ENCODE measurements around the gene FBRSL1.

The FBRSL1 gene

DNA sequence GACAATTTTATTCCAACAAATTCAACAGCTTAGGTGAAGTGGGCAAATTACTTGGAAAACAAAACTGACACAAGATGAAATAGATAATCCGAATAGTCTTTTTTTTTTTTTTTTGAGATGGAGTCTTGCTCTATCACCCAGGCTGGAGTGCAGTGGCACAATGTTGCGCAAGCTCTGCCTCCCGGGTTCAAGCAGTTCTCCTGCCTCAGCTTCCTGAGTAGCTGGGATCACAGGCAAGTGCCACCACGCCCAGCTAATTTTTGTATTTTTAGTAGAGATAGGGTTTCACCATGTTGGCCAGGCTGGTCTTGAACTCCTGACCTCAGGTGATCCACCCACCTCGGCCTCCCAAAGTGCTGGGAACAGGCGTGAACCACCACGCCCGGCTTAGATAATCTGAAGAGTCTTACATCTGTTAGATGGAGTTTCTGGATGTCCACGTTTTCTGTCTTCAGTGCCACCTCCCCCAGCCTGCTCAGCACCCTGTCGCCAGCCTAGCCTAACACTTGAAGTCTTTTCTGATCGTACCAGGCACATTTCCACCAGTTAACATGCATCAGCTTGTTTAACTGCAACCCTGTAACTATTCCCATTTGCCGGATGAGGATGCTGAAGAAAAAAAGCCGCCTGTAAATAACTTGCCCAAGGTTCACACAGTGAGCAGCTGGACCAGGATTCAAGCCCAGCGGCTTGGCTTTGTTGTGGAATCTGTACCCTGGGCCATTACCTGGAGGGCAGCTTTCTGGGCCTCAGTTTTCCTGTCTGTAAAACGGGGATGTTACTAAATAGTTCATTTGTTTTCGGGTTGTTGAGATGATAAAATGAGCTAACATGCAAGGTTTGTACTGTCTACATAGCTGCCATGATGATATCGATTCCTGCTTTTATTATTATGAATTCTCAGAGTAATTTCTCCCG, 26.4 kb downstream of the FBRSL1 start:
- no peak overlapping the region for H3K4me3 ChIP-seq (ENCODE audit: low read depth, low read length)
- TF ChIP-seq, protein P1, sequence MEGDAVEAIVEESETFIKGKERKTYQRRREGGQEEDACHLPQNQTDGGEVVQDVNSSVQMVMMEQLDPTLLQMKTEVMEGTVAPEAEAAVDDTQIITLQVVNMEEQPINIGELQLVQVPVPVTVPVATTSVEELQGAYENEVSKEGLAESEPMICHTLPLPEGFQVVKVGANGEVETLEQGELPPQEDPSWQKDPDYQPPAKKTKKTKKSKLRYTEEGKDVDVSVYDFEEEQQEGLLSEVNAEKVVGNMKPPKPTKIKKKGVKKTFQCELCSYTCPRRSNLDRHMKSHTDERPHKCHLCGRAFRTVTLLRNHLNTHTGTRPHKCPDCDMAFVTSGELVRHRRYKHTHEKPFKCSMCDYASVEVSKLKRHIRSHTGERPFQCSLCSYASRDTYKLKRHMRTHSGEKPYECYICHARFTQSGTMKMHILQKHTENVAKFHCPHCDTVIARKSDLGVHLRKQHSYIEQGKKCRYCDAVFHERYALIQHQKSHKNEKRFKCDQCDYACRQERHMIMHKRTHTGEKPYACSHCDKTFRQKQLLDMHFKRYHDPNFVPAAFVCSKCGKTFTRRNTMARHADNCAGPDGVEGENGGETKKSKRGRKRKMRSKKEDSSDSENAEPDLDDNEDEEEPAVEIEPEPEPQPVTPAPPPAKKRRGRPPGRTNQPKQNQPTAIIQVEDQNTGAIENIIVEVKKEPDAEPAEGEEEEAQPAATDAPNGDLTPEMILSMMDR (IDR thresholded peaks at IDR 0.05; ENCODE audit: low read depth, low read length), result no peak

DNA sequence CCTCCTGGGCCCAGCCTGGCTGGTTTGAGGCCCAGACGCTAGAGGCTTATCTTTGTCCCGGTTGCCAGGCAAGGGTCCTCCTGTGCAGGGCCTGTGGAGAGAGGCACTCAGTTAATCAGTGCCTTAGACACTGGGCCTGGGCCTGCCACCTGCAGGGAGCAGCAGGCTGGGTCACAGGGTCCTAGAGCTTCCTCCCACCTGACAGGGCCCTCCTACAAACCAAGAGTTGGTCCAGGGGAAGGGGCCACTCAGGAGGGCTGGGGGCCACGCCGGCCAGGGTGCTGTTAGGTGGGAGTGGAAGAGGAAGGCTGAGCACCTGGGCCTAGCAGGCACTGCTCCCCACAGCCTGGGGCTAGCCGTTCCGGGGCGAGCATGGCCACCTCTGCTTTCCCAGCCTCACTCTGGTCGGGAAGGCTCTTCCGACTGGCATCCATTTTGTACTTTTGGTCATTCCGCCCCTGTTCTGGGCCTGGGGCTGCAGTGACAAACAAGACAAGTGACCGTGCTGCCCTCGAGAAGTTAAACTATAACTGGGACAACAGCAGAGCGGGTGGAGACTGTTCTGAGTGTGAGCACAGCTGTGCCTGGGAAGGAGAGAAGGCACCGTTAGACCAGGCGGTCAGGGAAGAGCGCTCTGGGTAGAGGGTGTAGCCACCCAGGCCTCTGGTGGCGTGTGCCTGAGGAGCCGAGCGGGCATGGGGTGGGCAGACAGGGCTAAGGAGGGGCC, 27.2 kb downstream of the FBRSL1 start:
- H3K4me3 ChIP-seq (ENCODE audit: low read depth, low read length), result no peak overlapping the region
- TF ChIP-seq, protein P1 (IDR thresholded peaks at IDR 0.05; ENCODE audit: low read depth, low read length), result no peak

DNA sequence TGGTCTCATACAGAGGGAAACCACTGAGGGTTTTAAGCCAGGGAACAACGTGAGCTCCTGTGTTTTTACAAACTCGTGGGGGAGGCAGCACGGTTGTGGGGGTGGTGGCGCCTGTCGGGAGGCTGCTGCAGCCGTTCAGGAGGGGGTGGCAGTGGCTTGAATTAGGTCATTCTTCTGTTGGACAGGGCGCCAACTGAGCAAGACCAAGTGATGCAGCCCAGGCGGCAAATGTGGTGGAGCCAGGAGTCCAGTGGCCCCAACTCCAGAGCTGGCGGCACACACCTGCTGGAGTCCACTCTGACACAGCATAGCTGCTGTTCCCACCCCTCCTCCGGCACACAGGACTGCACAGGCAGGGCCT, 27.8 kb downstream of the FBRSL1 start:
- TF ChIP-seq, protein P1 (IDR thresholded peaks at IDR 0.05; ENCODE audit: low read depth, low read length), result no peak
- no peak overlapping the region for H3K4me3 ChIP-seq (ENCODE audit: low read depth, low read length)

DNA sequence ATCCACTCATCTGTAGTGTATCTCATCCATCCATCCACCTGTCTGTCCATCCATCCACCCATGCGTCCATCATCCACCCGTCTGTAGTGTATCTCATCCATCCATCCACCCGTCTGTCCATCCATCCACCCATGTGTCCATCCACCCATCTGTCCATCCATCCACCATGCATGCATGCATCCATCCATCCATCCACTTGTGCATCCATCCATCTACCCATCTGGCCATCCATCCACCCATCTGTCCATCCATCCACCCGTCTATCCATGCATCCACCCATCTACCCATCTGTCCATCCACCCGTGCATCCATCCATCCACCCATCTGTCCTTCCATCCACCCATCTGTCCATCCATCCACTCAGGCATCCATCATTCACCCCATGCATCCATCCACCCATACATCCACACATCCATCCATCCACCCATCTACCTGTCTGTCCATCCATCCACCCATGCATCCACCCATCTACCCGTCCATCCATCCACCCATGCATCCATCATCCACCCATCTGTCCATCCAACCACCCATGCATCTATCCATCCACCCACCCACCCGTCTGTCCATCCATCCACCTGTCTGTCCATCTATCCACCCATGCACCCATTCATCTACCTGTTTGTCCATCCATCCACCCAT, 28.5 kb downstream of the FBRSL1 start:
- H3K4me3 ChIP-seq (ENCODE audit: low read depth, low read length), result no peak overlapping the region
- TF ChIP-seq, protein P1 (IDR thresholded peaks at IDR 0.05; ENCODE audit: low read depth, low read length), result no peak

DNA sequence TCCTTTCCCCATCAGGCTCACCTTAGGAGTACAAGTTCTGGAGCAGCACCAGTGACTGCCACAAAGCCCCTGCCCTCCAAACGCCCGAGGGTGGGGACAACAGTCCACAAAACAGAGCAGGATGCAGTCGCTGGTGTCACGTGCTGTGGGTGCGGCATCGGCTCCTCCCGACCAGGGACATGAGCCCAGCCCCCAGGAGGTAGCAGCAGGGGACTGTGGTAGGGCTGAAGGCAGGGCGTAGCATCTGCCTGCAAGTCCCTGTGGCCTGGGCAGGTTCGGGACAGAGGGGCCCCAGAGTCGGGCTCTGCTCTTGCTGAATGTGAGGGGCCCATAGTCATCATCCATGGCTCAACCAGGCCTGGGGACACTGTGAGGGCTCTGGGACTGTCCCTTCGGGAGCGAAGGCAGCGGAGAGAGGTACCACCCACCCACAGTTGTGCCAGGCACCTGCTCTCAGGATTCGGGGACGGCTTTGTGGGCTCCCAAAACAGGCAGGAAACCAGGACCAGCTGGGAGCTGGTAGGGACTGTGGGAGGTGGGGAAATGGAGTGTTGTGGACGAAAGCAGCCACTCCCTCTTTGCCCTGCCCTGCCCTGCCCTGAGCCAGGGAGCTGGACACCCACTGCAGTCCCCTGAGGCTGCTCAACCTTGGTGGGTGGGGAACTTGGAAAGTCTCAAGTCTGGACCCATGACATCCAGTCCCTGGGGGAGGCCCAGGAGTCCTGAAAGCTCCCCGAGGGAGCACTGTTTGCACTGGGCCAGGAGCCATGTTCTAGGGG, 30.7 kb downstream of the FBRSL1 start:
- H3K4me3 ChIP-seq (ENCODE audit: low read depth, low read length), result no peak overlapping the region
- TF ChIP-seq, protein P1 (IDR thresholded peaks at IDR 0.05; ENCODE audit: low read depth, low read length), result no peak

DNA sequence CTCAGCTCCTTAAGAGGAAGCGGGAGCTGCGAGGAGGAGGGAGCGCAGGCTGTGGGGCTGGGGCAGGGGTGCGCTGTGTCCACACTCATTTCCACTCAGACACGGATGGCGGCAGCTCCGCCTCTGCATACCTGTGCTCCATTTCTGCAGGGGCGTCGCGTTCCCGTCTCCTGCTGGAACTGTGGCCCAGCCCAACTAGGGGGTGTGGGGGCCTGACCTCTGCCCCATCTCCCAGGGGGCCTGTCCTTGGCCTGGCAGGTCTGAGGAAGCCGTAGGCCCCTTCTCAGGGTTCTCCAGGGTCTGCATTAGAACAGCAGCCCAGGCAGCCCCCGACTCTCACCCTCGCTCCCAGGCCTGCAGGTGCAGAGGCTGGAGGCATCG, 31.2 kb downstream of the FBRSL1 start:
- TF ChIP-seq, protein P1 (IDR thresholded peaks at IDR 0.05; ENCODE audit: low read depth, low read length), result no peak
- H3K4me3 ChIP-seq (ENCODE audit: low read depth, low read length), result no peak overlapping the region

Data from WI38 (cell line).